IMR-90 (cell line): Measurements from ENCODE around the gene IGLON5. TPM values are rescaled to one million over a fixed set of nuclear protein-coding genes. Genes with fewer than 3 reads are reported as not detected.

Experiments used
- ATAC-seq: fragments of 200-7000 bp; cut with Tn5 transposase; 2 replicates; pipeline ENCODE4 v1.9.1; 2020; ENCODE audit warnings: low read depth, mild to moderate bottlenecking, moderate library complexity
- BruUV-seq: library from RNA; stranded (reverse); fragments of 400-500 nt; replicated peaks from 2 replicates; lab custom pipeline; 2021; lab: Mats Ljungman, UMichigan
- CTCF ChIA-PET: fragments of 300-600 bp; formaldehyde crosslinking; extraction: SDS; loops from one replicate; lab custom pipeline; 2021; ENCODE audit warnings: antibody characterized with exemption; lab: Yijun Ruan, JAX
- POLR2A ChIA-PET: fragments of 300-600 bp; sonication (Branson Sonifier 250); formaldehyde crosslinking; loops from one replicate; lab custom pipeline; 2022; ENCODE audit warnings: antibody characterized with exemption; ENCODE audit not compliant: unreplicated experiment; lab: Charles Lee
- DNase-seq: peaks from one replicate; pipeline ENCODE4 v3.0.0; 2013
- H2AFZ ChIP-seq: replicated peaks from 2 replicates; pipeline ENCODE3; 2013; ENCODE audit warnings: low read length, mild to moderate bottlenecking; ENCODE audit not compliant: poor library complexity
- H2AK5ac ChIP-seq: 2 replicates; pipeline ENCODE4 v1.6.1; 2013; ENCODE audit warnings: low read depth, low read length, inconsistent platforms
- H2AK9ac ChIP-seq: replicated peaks from 2 replicates; pipeline ENCODE3; 2013; ENCODE audit warnings: mild to moderate bottlenecking, low read depth, low read length, moderate library complexity; ENCODE audit not compliant: poor library complexity
- H2BK120ac ChIP-seq: 2 replicates; pipeline ENCODE4 v1.6.1; 2013; ENCODE audit warnings: low read depth, low read length, inconsistent platforms
- H2BK15ac ChIP-seq: 3 replicates; pipeline ENCODE4 v1.6.1; 2013; ENCODE audit warnings: low read depth, low read length, inconsistent platforms
- H2BK20ac ChIP-seq: 2 replicates; pipeline ENCODE4 v1.6.1; 2013; ENCODE audit warnings: low read depth, mild to moderate bottlenecking, inconsistent platforms, low read length, moderate library complexity
- H2BK5ac ChIP-seq: 2 replicates; pipeline ENCODE4 v1.6.1; 2013; ENCODE audit warnings: mild to moderate bottlenecking, low read depth, low read length, inconsistent platforms; ENCODE audit not compliant: poor library complexity, severe bottlenecking
- H3K14ac ChIP-seq: replicated peaks from 2 replicates; pipeline ENCODE4 v1.6.1; 2013; ENCODE audit warnings: low read depth, low read length, inconsistent platforms
- H3K18ac ChIP-seq: 2 replicates; pipeline ENCODE4 v1.6.1; 2013; ENCODE audit warnings: low read depth, low read length, control low read depth
- H3K23ac ChIP-seq: 2 replicates; pipeline ENCODE4 v1.6.1; 2013; ENCODE audit warnings: low read depth, low read length, inconsistent platforms
- H3K27ac ChIP-seq: 2 replicates; pipeline ENCODE4 v1.5.1; 2013; ENCODE audit warnings: mild to moderate bottlenecking, control low read depth, low read length; ENCODE audit not compliant: insufficient read depth
- H3K27me3 ChIP-seq: 2 replicates; pipeline ENCODE4 v1.6.1; 2013; ENCODE audit warnings: low read length; ENCODE audit not compliant: control insufficient read depth, insufficient read depth
- H3K36me3 ChIP-seq: 2 replicates; pipeline ENCODE4 v1.6.1; 2013; ENCODE audit warnings: low read length, mixed read lengths; ENCODE audit not compliant: control insufficient read depth, insufficient read depth
- H3K4ac ChIP-seq: 2 replicates; pipeline ENCODE4 v1.6.1; 2013; ENCODE audit warnings: low read depth, low read length, inconsistent platforms
- H3K4me1 ChIP-seq: 2 replicates; pipeline ENCODE4 v1.6.1; 2013; ENCODE audit warnings: low read length, mixed read lengths; ENCODE audit not compliant: control insufficient read depth, insufficient read depth
- H3K4me2 ChIP-seq: 2 replicates; pipeline ENCODE4 v1.6.1; 2013; ENCODE audit warnings: low read depth, mild to moderate bottlenecking, control low read depth, low read length, moderate library complexity
- H3K4me3 ChIP-seq: 2 replicates; pipeline ENCODE4 v1.5.1; 2013; ENCODE audit warnings: low read depth, mild to moderate bottlenecking, control low read depth, low read length, moderate library complexity; ENCODE audit not compliant: insufficient read depth
- H3K56ac ChIP-seq: 2 replicates; pipeline ENCODE4 v1.6.1; 2013; ENCODE audit warnings: low read length, inconsistent platforms; ENCODE audit not compliant: insufficient read depth; ENCODE audit errors: extremely low read depth
- H3K79me1 ChIP-seq, 2 experiments: 2 replicates each; pipeline ENCODE4 v1.6.1; 2013; ENCODE audit warnings: low read length in 2 of 2, inconsistent platforms in 1 of 2, low read depth in 1 of 2
- H3K9ac ChIP-seq: 2 replicates; pipeline ENCODE4 v1.6.1; 2013; ENCODE audit warnings: low read depth, low read length, control low read depth
- H3K9me1 ChIP-seq: 2 replicates; pipeline ENCODE4 v1.6.1; 2013; ENCODE audit warnings: low read length, inconsistent platforms; ENCODE audit not compliant: insufficient read depth
- H3K9me3 ChIP-seq: 2 replicates; pipeline ENCODE4 v1.6.1; 2013; ENCODE audit warnings: low read length; ENCODE audit not compliant: control insufficient read depth, insufficient read depth
- H4K20me1 ChIP-seq: 2 replicates; pipeline ENCODE4 v1.6.1; 2013; ENCODE audit warnings: low read length, inconsistent platforms; ENCODE audit not compliant: insufficient read depth
- H4K5ac ChIP-seq: 2 replicates; pipeline ENCODE4 v1.6.1; 2013; ENCODE audit warnings: mild to moderate bottlenecking, low read depth, low read length, control low read depth
- H4K8ac ChIP-seq, 2 experiments: 2 replicates each; pipeline ENCODE4 v1.6.1; 2013; ENCODE audit warnings: low read depth in 2 of 2, low read length in 2 of 2, control low read depth in 1 of 2, inconsistent platforms in 1 of 2
- H4K91ac ChIP-seq: 2 replicates; pipeline ENCODE4 v1.6.1; 2013; ENCODE audit warnings: low read depth, low read length, inconsistent platforms; ENCODE audit not compliant: insufficient read depth
- BHLHE40 ChIP-seq: fragments of 150-350 bp; IDR thresholded peaks from 2 replicates; pipeline ENCODE4 v1.6.1; 2016; ENCODE audit warnings: mild to moderate bottlenecking, low read depth, low read length
- CEBPB ChIP-seq: IDR thresholded peaks from 2 replicates; pipeline ENCODE4 v1.6.1; 2012; ENCODE audit warnings: low read depth, low read length, improper control_type of control experiment
- CHD1 ChIP-seq: IDR thresholded peaks from 2 replicates; pipeline ENCODE4 v1.6.1; 2012; ENCODE audit warnings: low read depth, low read length, improper control_type of control experiment
- CTCF ChIP-seq: conservative IDR thresholded peaks from 2 replicates; pipeline ENCODE4 v1.5.1; 2012; ENCODE audit warnings: mild to moderate bottlenecking, low read depth, low read length, improper control_type of control experiment
- ELK1 ChIP-seq: fragments of 150-350 bp; IDR thresholded peaks from 2 replicates; pipeline ENCODE4 v1.6.1; 2016; ENCODE audit warnings: low read depth, mild to moderate bottlenecking, low read length, moderate library complexity, borderline replicate concordance
- FOS ChIP-seq: fragments of 150-350 bp; IDR thresholded peaks from 2 replicates; pipeline ENCODE4 v1.6.1; 2016; ENCODE audit warnings: low read depth, low read length
- MAFK ChIP-seq: IDR thresholded peaks from 2 replicates; pipeline ENCODE4 v1.6.1; 2012; ENCODE audit warnings: low read depth, low read length, improper control_type of control experiment
- MAZ ChIP-seq: IDR thresholded peaks from 2 replicates; pipeline ENCODE4 v1.6.1; 2012; ENCODE audit warnings: low read depth, mild to moderate bottlenecking, low read length, improper control_type of control experiment, moderate library complexity, borderline replicate concordance
- MXI1 ChIP-seq: IDR thresholded peaks from 2 replicates; pipeline ENCODE4 v1.6.1; 2012; ENCODE audit warnings: low read depth, mild to moderate bottlenecking, low read length, moderate library complexity, borderline replicate concordance
- RAD21 ChIP-seq: IDR thresholded peaks from 2 replicates; pipeline ENCODE4 v1.6.1; 2012; ENCODE audit warnings: low read length, improper control_type of control experiment
- RCOR1 ChIP-seq: IDR thresholded peaks from 2 replicates; pipeline ENCODE4 v1.6.1; 2012; ENCODE audit warnings: mild to moderate bottlenecking, low read length, improper control_type of control experiment; ENCODE audit not compliant: insufficient replicate concordance
- RFX5 ChIP-seq: IDR thresholded peaks from 2 replicates; pipeline ENCODE4 v1.8.0; 2012; ENCODE audit warnings: low read depth, mild to moderate bottlenecking, low read length, moderate library complexity
- USF2 ChIP-seq: fragments of 150-350 bp; IDR thresholded peaks from 2 replicates; pipeline ENCODE4 v1.6.1; 2017; ENCODE audit warnings: mild to moderate bottlenecking, antibody characterized with exemption, low read length, low read depth
- WGBS, 2 experiments: methylation state at CpG; one replicate each; pipeline versions ENCODE4 v1.1.5 to v1.1.7; 2013; ENCODE audit warnings: missing lambda C conversion rate in 2 of 2; ENCODE audit not compliant: insufficient read length in 1 of 2; ENCODE audit errors: extremely low coverage in 2 of 2; 5-methylcytosine and 5-hydroxymethylcytosine counted together
- dilution Hi-C: fragments of 300-500 bp; cut with HindIII; formaldehyde crosslinking; loops from one replicate; pipeline ENCODE4 v1.14.3; 2018; ENCODE audit warnings: low sequenced_read_pairs; ENCODE audit not compliant: unreplicated experiment
- in situ Hi-C: fragments of 300-500 bp; cut with MboI; formaldehyde crosslinking; loops from 3 replicates; pipeline ENCODE4 v1.14.3; 2019; ENCODE audit warnings: low sequenced_read_pairs, inconsistent platforms, mixed read lengths
- intact Hi-C: fragments of 100-400 bp; cut with micrococcal nuclease; formaldehyde crosslinking; loops from 2 replicates; pipeline ENCODE4 v1.10.0; 2022
- polyA plus RNA-seq, 3 experiments: library from polyadenylated mRNA; depleted of rRNA; stranded (reverse); fragments of >200 nt; gene quantifications; 2 replicates each; pipeline ENCODE4 v1.2.3, GENCODE V29; 2012; ENCODE audit warnings: low replicate concordance in 1 of 3
- total RNA-seq: library from RNA; depleted of rRNA; stranded (reverse); fragments of >200 nt; gene quantifications from 2 replicates; pipeline ENCODE4 v1.2.3, GENCODE V29; 2012

Gene IGLON5
- total and polyA plus RNA-seq, 2 of the 4 experiments (the other 2 are of a cell fraction), result not detected

- Histone ChIP-seq H4K20me1 (no peaks in the 10 kb centered on the region), H2AK9ac (no peak overlapping the region), H2BK120ac (no peak overlapping the region), H3K36me3 (no peaks in the 10 kb centered on the region), H3K23ac (no peak overlapping the region), H4K91ac (no peak overlapping the region), H3K4me3 (no peak overlapping the region), H3K4ac (no peak overlapping the region), H4K5ac (no peak overlapping the region), H3K9ac (no peak overlapping the region), H3K18ac (no peak overlapping the region), H3K9me1 (no peaks in the 10 kb centered on the region), H2BK15ac (no peak overlapping the region), H3K56ac (no peak overlapping the region), H2BK20ac (no peak overlapping the region), H2AK5ac (no peak overlapping the region), H3K4me1 (no peaks in the 10 kb centered on the region), H3K14ac (no peak overlapping the region), H4K8ac (no peak overlapping the region), H3K27me3 (no peaks in the 10 kb centered on the region), H3K27ac (no peak overlapping the region), H3K4me2 (no peak overlapping the region), H2AFZ (no peak overlapping the region), H3K79me1 (no peaks in the 10 kb centered on the region), H2BK5ac (no peak overlapping the region), H3K9me3 (peaks cover 13% of the 10 kb centered on the region)
- no peak for TF ChIP-seq RFX5
- TF ChIP-seq MAZ, result no peak
- no peak for TF ChIP-seq FOS
- TF ChIP-seq CTCF, result no peak
- no peak for TF ChIP-seq MXI1
- no peak for TF ChIP-seq MAFK
- no peak for TF ChIP-seq BHLHE40
- no peak for TF ChIP-seq CEBPB
- TF ChIP-seq CHD1, result no peak
- no peak for TF ChIP-seq ELK1
- no peak for TF ChIP-seq USF2
- TF ChIP-seq RCOR1, result no peak
- no peak for TF ChIP-seq RAD21
- no CpG with 5 or more reads among the region's 3 CpGs for WGBS, 2 experiments
- ChIA-PET POLR2A (no interaction called here), CTCF (no interaction called here)
- in situ Hi-C loops (no loop called here), dilution Hi-C loops (no loop called here), intact Hi-C loops (no loop called here)
- no peak for ATAC-seq
- no TSS peak for BruUV-seq
- no peak for DNase-seq
Observed at GRCh38 chr19:51277112-51277511, 34.3 kb upstream of the IGLON5 start.
